Gastrocnemius medialis (tissue), 4 donors: Measurements from ENCODE around the gene GSK3A. TPM values are rescaled to one million over a fixed set of nuclear protein-coding genes. Genes with fewer than 3 reads are reported as not detected.

ENCODE experiments used
- ATAC-seq, 2 donors: fragments of 150-250 bp; one replicate each; pipeline ENCODE4 v1.9.1; 2016
- DNase-seq, 2 donors: peaks; one replicate each; pipeline ENCODE4 v3.0.0-alpha.2; 2019
- H3K27ac ChIP-seq, 4 donors: fragments of 200-600 bp; sonication (generic); 1 replicate in 1 of 4; 2 replicates in 3 of 4; pipeline ENCODE4 v1.5.1; 2016 to 2018; ENCODE audit warnings: mild to moderate bottlenecking in 2 of 4, moderate library complexity in 1 of 4
- H3K27me3 ChIP-seq, 3 donors: fragments of 200-600 bp; sonication (generic) in 2 of 3; 1 replicate in 1 of 3; 2 replicates in 2 of 3; pipeline versions ENCODE4 v1.5.1 to v1.6.0; 2016 to 2019; ENCODE audit warnings: mild to moderate bottlenecking in 1 of 3, moderate library complexity in 1 of 3
- H3K36me3 ChIP-seq, 2 donors: fragments of 200-600 bp; sonication (generic) in 1 of 2; one replicate each; pipeline ENCODE4 v1.5.1; 2017 to 2018
- H3K4me1 ChIP-seq, 2 donors: fragments of 200-600 bp; sonication (generic) in 1 of 2; one replicate each; pipeline ENCODE4 v1.5.1; 2016 to 2017; ENCODE audit warnings: mild to moderate bottlenecking in 2 of 2
- H3K4me3 ChIP-seq, 4 donors: fragments of 200-600 bp; sonication (generic) in 3 of 4; 1 replicate in 1 of 4; 2 replicates in 3 of 4; pipeline ENCODE4 v1.5.1; 2016 to 2019; ENCODE audit warnings: mild to moderate bottlenecking in 2 of 4
- H3K9me3 ChIP-seq, 3 donors: fragments of 200-600 bp; sonication (generic) in 2 of 3; 1 replicate in 1 of 3; 2 replicates in 2 of 3; pipeline ENCODE4 v1.5.1; 2016 to 2019
- POLR2A ChIP-seq, 2 donors: fragments of 450-650 bp; IDR thresholded peaks; one replicate each; pipeline ENCODE4 v1.6.1; 2017; ENCODE audit warnings: antibody characterized with exemption in 2 of 2, mild to moderate bottlenecking in 2 of 2, moderate library complexity in 2 of 2
- in situ Hi-C, 4 donors: fragments of 200-750 bp; cut with MboI; loops; one replicate each; pipeline versions ENCODE4 v1.15.0 to v1.8.0; 2017; ENCODE audit warnings: low sequenced_read_pairs in 4 of 4
- intact Hi-C: fragments of 100-400 bp; cut with DNase I; formaldehyde crosslinking; loops from one replicate; pipeline ENCODE4 v1.15.1; 2023; ENCODE audit warnings: low total_unique reads
- total RNA-seq, 4 donors: library from RNA; depleted of rRNA; stranded (reverse); fragments of >200 nt; gene quantifications; one replicate each; pipeline versions ENCODE4 v1.1.0 to v1.2.3, GENCODE V29; 2016
- TF ChIP-seq, protein P1 (sequence below), 5 experiments: fragments of 450-650 bp in 3 of 5; fragments of 200-600 bp in 2 of 5; sonication (generic) in 2 of 5; IDR thresholded peaks in 4 of 5; conservative IDR thresholded peaks in 1 of 5; 1 replicate in 4 of 5; 2 replicates in 1 of 5; pipeline ENCODE4 v1.5.1; 2016 to 2019; ENCODE audit warnings: antibody characterized with exemption in 5 of 5, mild to moderate bottlenecking in 3 of 5, moderate library complexity in 3 of 5

Gene GSK3A
- total RNA-seq, 4 donors from 2014 or later = 24.2 to 48.0 (median 40.1) TPM

DNA sequence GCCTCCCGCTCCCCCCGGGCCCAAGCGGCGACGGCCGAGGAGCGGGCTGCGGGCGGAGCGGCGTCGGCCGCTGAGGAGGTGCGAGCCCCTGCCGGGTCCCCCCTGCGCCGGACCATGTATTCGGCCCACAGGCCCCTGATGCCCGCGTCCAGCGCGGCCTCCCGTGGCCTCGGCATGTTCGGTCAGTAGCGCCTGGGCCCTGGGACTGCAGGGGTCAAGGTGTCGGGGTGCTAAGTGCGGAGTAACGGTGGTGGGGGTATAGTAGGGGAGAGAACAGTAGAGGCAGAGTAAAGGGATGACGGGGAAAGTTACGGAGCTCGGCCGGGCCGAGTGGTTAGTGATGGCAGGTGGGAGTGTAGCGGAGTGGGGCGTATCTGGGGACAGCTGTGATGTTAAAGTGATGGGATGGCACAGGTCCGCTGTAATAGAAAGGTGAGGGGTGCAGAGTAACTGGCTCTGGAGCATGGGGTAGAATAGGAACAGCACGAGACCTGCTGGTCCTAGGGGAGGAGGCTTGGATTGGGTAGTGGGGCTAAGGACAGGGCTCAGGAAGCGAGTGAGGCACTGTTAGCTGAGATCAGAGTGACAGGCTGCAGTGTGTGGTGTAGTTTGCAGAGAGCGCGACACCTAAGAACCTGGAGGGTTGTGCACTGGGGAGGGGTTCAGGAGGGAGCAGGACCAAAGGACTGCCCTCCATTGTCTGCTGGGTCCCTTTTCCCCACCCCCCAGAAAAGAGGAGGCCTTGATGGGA lies 42.4 kb upstream of the GSK3A start:
- Histone ChIP-seq H3K36me3 (peaks cover 0 to 30% of the 10 kb centered on the region in 2 donors), H3K27me3 (no peaks in the 10 kb centered on the region), H3K27ac (peak overlapping the region; percentile 81 to 95 (median 87)), H3K4me1 (peaks cover 45 to 52% of the 10 kb centered on the region in 2 donors), H3K4me3 (peak overlapping the region; percentile 54 to 85 (median 72)), H3K9me3 (no peaks in the 10 kb centered on the region)
- intact Hi-C loops = loop anchor here (1.0 kb wide), 3 partner anchors 18 to 41 kb away; partner anchors contain the start of genes MEGF8, PAFAH1B3 and PRR19
- ATAC-seq (no peak), DNase-seq (no peak)
- in situ Hi-C loops = loop anchor here in 1 of 4 donors (5.0 kb wide), 1 partner anchor 42 kb away; the partner anchor contains the start of gene GSK3A
- TF ChIP-seq, protein P1, sequence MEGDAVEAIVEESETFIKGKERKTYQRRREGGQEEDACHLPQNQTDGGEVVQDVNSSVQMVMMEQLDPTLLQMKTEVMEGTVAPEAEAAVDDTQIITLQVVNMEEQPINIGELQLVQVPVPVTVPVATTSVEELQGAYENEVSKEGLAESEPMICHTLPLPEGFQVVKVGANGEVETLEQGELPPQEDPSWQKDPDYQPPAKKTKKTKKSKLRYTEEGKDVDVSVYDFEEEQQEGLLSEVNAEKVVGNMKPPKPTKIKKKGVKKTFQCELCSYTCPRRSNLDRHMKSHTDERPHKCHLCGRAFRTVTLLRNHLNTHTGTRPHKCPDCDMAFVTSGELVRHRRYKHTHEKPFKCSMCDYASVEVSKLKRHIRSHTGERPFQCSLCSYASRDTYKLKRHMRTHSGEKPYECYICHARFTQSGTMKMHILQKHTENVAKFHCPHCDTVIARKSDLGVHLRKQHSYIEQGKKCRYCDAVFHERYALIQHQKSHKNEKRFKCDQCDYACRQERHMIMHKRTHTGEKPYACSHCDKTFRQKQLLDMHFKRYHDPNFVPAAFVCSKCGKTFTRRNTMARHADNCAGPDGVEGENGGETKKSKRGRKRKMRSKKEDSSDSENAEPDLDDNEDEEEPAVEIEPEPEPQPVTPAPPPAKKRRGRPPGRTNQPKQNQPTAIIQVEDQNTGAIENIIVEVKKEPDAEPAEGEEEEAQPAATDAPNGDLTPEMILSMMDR (IDR thresholded peaks at IDR 0.05 in 4 of 5, conservative IDR thresholded peaks at IDR 0.05 in 1 of 5) = no peak
- TF ChIP-seq POLR2A (IDR thresholded peaks at IDR 0.05) = no peak

DNA sequence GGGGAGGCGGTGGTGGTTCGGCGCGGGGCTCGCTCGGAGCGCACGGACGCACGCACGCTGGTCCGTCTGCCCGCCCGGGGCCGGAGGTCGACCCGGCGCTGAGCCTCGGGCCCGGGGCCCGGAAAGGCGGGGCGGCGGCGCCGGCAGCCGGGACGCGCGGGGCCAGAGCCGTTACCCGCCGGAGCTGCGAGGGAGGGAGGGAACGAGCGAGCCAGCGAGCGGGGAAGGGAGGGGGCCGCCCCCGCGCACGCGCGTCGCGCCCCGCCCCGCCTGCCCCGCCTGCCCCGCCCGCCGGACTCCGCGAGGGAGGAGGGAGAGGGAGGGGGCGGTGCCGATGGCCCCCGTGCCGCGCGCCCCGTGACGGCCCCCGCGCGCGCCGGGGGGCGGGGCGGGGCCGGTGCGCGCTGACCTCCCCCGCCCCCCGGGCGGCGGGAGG lies 41.7 kb upstream of the GSK3A start:
- DNase-seq (peak; percentile 71 to 80), ATAC-seq (peak; percentile 62 to 64)
- H3K36me3 ChIP-seq = peaks cover 0 to 23% of the 10 kb centered on the region in 2 donors
- peaks cover 51 to 57% of the 10 kb centered on the region in 2 donors for H3K4me1 ChIP-seq
- TF ChIP-seq, protein P1 (IDR thresholded peaks at IDR 0.05 in 4 of 5, conservative IDR thresholded peaks at IDR 0.05 in 1 of 5) = no peak
- TF ChIP-seq POLR2A (IDR thresholded peaks at IDR 0.05) = peak; percentile 77 to 83
- intact Hi-C loops = loop anchor here (1.0 kb wide), 3 partner anchors 18 to 41 kb away; partner anchors contain the start of genes MEGF8, PAFAH1B3 and PRR19
- peak overlapping the region in 2 of 4 donors; percentile 43 to 69 for H3K4me3 ChIP-seq
- no peaks in the 10 kb centered on the region for H3K9me3 ChIP-seq
- peak overlapping the region; percentile 95 to 97 (median 96) for H3K27ac ChIP-seq
- in situ Hi-C loops = no loop called here
- no peaks in the 10 kb centered on the region for H3K27me3 ChIP-seq

DNA sequence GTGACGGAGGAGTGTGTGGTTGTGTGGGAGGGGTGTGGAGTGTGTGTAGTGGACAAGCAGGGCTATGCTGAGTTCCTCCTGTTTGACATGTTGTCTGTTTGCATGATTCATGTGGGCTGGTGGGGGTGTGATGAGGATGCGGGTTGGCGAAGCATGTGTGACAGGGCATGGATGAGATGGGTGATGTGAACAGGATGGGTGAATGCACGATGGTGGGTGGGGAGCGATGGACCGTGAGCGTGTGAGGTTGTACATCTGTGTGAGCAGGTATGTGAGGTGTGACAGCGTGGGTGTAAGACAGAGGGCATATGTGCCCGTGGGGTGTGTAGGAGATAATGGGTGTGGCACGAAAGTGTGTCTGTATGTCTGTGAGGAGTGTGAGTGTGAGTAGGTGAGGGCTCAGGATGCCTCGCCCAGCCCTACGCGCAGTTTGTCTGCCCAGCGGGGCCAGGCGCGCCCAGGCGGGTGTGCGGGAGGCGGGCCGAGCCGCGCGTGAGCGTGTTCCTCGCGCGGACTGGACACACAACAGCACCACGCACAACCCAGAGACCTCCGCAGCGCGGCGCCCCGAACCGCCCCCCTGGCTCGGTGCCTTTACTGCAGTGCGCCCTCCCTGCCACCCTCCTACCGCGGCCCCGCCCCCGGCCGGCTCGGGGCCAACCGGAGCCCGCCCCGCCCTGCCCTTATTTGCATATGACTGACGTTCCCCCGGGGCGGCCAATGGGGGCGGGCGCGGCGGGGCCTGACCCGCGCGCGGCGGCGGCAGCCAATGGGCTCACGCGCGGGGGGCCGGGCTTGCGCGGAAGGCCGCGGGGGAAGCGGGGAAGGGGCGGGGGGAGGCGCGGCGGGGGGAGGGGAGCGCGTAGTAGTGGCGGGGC lies 41.0 kb upstream of the GSK3A start:
- peak; percentile 89 to 96 for DNase-seq
- TF ChIP-seq POLR2A (IDR thresholded peaks at IDR 0.05) = peak in 1 of 2 donors; percentile 68
- TF ChIP-seq, protein P1 (IDR thresholded peaks at IDR 0.05 in 4 of 5, conservative IDR thresholded peaks at IDR 0.05 in 1 of 5) = no peak
- H3K4me1 ChIP-seq = peaks cover 58 to 64% of the 10 kb centered on the region in 2 donors
- ATAC-seq = peak; percentile 64 to 71
- H3K27ac ChIP-seq = peak overlapping the region; percentile 95 to 97 (median 96)
- intact Hi-C loops (loop anchor here (1.0 kb wide), 4 partner anchors 14 to 42 kb away; partner anchors contain the start of genes CIC, MEGF8, PAFAH1B3 and PRR19), in situ Hi-C loops (no loop called here)
- H3K4me3 ChIP-seq = peak overlapping the region; percentile 43 to 60 (median 58)
- H3K9me3 ChIP-seq = no peaks in the 10 kb centered on the region
- H3K36me3 ChIP-seq = peaks cover 0 to 17% of the 10 kb centered on the region in 2 donors
- H3K27me3 ChIP-seq = no peaks in the 10 kb centered on the region

DNA sequence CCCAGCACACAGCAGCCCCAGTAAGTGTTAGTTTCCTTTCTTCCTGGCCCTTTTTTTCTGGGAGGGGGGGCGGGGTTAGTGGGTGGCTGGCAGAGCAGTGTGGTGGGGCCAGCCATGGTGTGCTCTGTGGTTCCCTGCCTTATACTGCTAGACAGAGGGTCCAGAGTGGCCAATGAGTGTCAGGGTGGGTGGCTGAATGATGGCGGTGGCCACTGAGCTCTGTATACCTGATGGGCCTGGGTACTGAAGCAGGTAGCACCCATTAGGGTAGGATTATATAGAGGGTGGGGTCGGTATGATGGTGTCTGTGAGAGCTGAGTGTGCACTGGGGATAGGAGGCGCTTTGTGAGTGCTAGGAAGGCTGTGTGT lies 40.4 kb upstream of the GSK3A start:
- TF ChIP-seq POLR2A (IDR thresholded peaks at IDR 0.05) = no peak
- TF ChIP-seq, protein P1 (IDR thresholded peaks at IDR 0.05 in 4 of 5, conservative IDR thresholded peaks at IDR 0.05 in 1 of 5) = no peak
- in situ Hi-C loops (no loop called here), intact Hi-C loops (loop anchor here (1.0 kb wide), 1 partner anchor 14 kb away; the partner anchor contains the start of gene CIC)
- Histone ChIP-seq H3K27me3 (no peaks in the 10 kb centered on the region), H3K27ac (peak overlapping the region; percentile 95 to 97 (median 96)), H3K36me3 (peaks cover 0 to 11% of the 10 kb centered on the region in 2 donors), H3K4me1 (peaks cover 64 to 70% of the 10 kb centered on the region in 2 donors), H3K9me3 (no peaks in the 10 kb centered on the region), H3K4me3 (peak overlapping the region; percentile 43 to 60 (median 58))
- DNase-seq (no peak), ATAC-seq (no peak)
